ENCODE data around the gene AKNA. TPM values are rescaled to one million over a fixed set of nuclear protein-coding genes. Genes with fewer than 3 reads are reported as not detected.

AKNA gene
- total RNA-seq, 2 donors from 2014 or later = 23.8 to 32.4 TPM

DNA sequence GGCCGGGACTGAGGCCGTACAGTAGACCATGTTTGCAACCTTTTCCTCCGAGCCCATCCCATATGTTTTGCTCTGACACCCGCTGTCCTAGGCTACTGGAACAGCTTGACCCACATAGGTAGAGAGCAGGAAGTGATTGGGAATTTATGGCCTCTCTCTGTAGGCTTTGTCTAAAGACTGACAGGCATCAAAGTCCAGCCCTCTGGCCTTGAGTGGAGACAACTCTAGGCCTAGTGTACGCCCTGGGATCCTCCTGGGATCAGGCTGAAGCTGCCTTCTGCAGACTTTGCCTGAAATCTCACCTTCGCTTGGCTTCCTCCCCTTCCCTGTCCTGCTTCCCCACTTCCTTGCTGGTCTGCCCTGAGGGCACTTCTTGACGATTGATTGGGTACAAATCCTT is 13.6 kb upstream of the AKNA start:
- DNase-seq (ENCODE audit: low spot score) = no peak
- intact Hi-C loops (cut with DNase I) = loop anchor here (5.0 kb wide), 2 partner anchors 251 to 256 kb away; partner anchors contain the start of gene TEX53 (in 1 of the 2)

DNA sequence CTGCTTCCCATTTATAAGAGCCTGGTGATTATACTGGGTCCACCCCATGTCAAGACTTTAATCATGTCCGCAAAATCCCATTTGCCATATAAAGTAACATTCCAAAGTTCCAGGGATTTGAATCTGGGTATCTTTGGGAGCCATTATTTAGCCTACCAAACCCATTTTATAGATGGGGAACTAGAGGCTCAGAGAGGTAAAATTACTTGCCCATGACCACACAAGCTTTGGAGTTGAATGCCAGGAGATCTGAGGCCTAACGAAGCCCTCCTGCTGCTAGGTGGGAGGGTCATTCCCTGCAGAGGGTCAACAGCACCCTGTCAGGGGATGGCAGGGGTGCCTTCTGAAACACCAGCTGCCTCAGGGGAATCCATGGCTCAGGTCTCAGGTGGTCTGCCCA is 13.0 kb upstream of the AKNA start:
- DNase-seq (ENCODE audit: low spot score) = no peak
- intact Hi-C loops (cut with DNase I) = loop anchor here (5.0 kb wide), 2 partner anchors 252 to 257 kb away; partner anchors contain the start of gene TEX53 (in 1 of the 2)

DNA sequence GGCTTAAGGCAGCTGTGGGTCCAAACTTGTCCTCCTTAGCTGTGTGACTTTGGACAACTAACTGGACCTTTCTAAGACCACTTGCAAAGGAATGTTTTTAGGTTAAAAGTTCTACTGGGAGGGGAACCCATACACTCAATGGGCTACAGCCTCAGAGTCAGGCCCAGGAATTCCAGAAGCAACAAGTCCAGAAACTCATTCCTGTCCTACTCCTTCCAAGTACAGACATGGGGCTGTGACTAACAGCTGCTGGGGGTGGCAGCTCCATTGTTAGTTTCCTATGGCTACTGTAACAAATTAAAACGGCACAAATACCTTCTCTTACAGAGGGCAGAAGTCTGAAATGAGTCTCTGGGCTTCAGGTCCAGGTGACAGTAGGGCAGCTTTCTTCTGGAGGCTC is 12.4 kb upstream of the AKNA start:
- intact Hi-C loops (cut with DNase I) = loop anchor here (5.0 kb wide), 2 partner anchors 252 to 257 kb away; partner anchors contain the start of gene TEX53 (in 1 of the 2)

DNA sequence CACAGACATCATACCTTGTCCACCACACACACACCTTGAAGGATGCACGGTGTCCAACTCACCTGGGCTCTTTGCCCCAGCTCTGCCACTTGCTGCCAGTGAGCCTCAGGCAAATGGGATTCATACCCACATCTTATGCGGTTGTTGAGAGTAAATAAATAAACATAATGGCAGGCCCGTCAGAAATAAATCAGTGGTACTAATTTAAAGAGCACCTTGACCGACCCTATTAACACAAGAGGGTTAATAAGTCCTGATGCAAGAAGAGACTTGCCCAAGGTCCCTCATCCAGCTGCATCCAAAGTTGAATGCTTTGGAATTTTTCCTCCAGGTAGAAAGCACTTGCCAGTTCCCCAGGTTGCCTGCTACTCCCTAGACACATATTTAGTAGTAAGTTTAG is 11.6 kb upstream of the AKNA start:
- intact Hi-C loops (cut with DNase I) = no loop called here
- no peak for DNase-seq (ENCODE audit: low spot score)

More for the DNA sequence above, 12.4 kb upstream of the AKNA start:
- no peak for DNase-seq (ENCODE audit: low spot score)

DNA sequence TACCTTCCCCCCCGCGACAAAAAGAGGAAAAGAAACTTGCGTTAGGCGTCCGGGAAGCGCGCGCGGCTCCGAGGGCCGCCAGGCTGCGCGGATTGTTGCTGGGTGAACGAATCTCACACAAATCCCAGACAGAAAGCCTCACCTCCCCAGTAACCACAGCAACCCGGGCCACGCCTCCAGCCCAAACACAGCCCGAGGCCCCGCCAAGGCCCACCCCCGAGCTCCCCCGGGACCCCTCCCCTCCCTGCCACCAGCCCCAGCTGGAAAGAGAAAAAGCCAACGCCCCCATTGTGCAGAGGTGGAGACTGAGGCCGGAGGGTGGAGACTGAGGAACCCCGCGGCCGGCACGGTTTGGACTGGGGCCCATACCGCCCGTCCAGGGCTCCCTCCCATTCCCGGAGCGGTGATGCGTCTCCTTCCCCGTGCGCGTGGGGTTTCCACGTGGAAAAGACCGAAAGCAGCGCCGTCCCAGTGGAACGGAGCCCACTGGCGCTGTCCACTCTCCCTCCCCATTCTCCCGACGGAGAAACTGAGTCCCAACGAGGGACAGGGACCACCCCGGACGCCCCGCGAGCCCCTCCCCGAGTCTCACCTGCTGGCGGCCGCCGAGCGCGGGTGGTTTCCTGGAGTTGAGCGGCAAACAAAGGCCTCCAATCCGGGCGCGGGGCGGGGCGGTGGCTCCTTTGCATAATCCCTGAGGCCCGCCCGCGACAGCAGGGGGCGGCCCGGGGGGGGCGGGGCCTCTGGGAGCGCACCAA is 10.2 kb upstream of the AKNA start:
- intact Hi-C loops (cut with DNase I) = no loop called here

DNA sequence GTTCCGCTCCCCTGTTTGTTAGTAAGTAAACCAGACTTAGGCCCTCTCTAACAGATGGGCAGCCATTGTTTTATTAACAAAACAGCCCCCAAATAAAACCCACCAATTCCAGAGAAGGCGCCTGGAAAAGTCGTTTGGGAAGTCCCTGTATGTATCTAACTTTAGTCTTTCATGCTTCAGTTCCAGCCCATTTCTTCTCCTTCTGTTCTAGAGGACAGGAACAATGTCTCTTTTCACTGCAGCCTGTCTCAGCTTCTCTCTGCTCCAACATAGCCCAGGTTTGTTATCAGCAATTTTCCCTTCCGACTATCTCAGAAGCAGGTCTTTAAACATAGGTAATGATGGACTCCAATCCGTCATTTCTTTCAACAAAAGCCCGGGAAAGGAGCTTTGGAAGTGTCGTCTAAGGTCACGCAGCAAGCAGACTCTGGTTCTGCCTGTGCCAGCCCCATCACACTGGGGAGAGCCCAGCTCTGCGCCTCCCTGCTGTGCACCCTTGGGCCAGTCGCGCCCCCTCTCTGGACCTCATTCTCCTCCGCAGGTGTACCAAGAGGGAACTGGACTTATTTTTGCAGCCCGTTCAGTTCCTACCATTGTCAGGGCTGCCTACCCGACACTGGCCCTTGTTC is 9.6 kb upstream of the AKNA start:
- DNase-seq (ENCODE audit: low spot score) = no peak
- intact Hi-C loops (cut with DNase I) = no loop called here

More for the DNA sequence above, 10.2 kb upstream of the AKNA start:
- DNase-seq (ENCODE audit: low spot score) = peak; percentile 99

DNA sequence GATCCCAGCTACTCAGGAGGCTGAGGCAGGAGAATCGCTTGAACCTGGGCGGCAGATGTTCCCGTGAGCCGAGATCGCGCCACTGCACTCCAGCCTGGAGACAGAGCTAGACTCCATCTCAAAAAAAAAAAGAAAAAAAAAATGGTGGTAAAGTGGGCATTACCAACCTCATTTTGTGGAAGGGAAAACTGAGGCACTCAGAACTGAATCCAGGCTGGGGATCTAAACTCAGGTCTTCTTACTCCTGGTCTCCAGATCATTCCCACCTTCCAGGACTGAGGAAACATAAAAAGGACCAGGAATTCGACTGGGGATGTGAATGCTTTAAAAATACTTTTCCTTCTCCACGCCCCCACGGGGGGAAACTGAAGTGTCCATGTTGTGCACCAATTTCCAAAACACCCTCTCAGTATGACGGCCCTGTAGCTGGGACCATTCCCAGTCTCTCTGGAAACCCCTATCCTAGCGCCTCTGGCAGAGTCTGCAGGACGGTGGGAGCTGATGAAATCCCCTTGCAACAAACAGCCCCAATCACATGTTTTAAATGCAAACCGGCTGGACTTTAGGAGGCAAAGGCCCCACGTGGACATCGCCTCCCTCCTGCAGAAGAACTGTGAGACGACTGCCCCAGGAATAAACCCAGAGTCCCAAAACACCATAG is 8.9 kb upstream of the AKNA start:
- no peak for DNase-seq (ENCODE audit: low spot score)
- intact Hi-C loops (cut with DNase I) = no loop called here

DNA sequence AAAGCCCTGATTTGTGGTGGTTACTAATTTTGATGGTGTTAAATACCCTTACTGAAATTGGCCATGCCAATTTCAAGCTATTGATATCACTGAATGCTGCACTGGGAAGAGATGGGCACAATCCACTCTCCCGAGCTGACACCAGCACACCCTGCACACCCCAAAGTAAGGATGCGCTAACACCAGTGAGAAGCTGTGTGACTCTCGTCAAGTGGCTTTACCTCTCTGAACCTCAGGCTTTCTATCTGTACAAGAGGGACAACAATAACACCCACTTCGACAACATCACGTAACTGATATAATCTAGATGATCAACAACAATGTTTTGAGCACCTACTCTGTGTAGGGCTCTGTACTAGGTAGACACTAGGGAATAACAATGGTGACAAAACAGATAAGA is 8.0 kb upstream of the AKNA start:
- intact Hi-C loops (cut with DNase I) = no loop called here
- DNase-seq (ENCODE audit: low spot score) = no peak

DNA sequence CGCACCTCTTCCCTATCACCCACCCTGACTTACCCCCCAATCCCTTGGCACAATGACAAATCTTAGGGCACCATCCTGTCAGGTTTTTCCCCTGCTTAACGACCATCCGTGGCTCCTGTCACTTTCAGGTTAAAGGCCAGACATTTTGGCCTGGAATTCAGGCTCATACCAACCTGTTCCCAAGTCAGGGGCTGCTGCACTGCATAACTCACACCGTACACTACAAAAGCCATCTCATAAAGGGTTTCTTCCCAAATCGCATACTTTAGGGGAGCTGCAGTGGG is 7.5 kb upstream of the AKNA start:
- intact Hi-C loops (cut with DNase I) = no loop called here
- DNase-seq (ENCODE audit: low spot score) = no peak

DNA sequence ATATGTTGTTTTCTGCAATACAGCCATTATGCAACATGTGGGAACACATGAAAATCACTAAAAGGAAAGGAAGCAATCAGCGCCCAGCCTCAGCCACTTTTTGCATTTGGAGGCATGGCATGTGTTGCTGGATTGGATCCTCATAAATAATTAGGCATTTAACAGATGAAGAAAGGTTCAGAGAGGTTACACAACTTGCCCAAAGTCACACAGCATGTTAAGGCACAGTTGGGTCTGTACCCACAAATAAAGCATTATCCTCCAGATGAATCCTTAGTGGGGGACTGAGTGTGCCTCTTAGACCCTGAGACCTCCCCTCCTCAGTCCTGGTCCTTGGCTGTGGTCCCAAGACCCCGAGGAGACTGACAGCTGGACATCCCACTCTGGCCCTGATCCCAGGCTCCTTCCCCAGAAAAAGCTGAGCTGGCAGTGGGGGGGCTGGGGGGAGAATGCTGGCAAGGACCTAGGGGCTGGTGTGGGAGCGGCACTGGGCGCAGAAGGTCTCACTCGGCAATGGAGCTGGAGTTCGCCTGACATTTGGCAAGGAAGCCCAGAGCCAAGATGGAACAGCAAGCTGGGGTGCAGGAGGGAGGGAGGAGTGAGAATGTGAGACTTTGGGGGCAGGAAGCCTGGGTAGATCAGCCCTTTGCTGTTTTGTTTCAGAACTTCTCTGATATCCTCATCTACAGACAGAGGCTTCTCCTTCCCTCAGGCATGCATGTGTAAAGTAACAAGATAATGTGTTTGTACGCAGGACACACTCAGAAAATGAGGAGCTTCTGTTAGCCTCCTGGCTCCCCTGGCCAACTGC is 6.9 kb upstream of the AKNA start:
- intact Hi-C loops (cut with DNase I) = no loop called here
- DNase-seq (ENCODE audit: low spot score) = no peak

DNA sequence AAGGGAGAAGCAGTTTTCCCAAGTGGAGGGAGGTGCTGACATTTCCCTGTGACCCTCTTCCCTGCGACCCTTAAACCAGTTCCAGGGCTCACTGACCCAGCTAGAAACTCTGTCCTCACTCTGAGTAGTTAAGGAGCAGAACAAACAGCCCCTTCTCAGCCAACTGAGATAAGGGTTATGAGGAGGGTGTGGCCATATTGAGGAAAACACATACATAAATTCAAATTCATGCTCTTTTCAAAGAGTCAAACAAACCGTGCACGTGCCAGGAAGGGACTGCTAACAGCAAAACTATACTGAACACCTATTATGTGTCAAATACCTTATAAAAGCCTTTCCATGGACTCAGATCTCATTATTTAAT is 4.9 kb upstream of the AKNA start:
- intact Hi-C loops (cut with DNase I) = no loop called here
- DNase-seq (ENCODE audit: low spot score) = no peak

DNA sequence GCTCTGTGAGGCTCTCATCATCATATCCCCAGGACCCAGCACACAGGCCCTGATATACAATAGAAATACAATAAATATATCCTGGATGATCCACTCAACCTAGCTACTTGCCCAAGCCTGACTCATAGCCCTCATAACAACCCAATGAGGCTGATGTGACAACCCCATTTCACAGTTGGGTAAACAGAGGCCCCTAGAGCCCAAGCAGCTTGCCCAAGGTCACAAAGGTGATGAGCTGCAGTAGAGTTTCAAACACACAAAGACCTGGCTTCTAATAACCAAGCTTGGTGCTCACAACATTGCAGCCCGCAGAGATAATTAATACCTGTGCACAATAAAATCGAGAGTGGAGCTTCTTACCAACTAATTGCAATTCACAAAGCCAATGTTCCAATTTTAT is 3.2 kb upstream of the AKNA start:
- no peak for DNase-seq (ENCODE audit: low spot score)
- intact Hi-C loops (cut with DNase I) = no loop called here

DNA sequence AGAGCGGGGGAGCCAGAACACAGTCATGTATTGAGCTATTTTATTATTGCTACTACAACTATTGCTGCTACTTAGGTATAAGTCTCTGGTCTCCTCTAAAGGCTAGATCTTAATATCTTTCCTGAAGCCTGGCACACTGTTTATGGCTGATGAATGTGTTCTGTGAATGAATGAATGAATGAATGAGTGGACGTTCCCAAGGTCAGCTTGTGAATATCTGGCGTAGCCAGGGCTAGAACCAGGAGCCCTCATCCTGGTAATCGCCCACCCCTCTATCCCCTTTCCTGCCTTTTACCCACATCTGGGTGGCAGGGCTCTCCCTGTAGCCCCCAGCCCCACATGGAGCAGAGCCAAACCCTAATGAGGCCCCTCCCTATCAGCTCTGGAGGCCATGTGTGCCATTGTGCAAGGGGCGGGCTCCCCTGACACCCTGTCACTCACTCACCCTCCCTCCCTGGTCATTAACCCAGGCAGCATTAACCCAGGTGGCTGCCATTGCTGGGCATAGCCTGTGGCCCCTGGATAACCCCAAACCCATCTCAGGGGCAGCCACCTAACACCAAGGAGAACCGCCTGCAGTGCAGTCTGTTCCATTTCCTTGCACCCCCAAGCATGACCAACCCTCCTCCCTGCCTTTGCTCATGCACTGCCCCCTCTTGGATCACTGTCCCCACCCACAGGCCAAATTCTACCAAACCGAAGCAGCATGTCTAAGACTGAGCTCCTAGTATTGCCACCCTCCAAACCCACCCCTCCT is 2.0 kb upstream of the AKNA start:
- intact Hi-C loops (cut with DNase I) = no loop called here
- no peak for DNase-seq (ENCODE audit: low spot score)

DNA sequence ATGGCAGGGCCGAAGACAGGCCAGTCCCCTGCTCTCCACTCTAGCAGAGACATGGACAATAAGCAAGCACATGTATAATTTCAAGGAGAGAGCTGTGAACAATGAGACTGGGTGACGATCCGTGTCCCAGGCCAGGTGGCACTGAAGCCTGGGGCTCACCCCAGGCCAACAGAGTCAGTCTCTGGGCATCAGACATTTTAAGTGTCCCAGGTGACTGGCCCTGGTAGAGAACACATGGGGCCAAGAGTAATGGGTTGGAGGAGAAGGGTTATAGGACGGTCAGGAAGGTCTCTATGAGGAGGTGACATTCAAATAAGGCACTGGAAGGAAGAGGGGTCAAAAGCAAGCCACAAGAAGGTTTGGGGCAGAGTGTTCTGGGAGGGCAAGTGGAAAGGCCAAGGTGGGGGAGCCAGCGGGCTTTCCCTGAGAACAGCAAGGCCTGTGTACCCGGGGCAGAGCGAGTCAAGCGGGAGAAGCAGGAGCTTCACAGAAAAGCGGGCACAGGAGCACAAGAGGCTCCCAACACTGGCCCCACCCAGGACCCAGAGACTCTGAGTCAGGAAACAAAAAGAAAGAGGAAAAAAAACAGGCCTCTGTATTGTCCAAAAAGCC is 1.1 kb upstream of the AKNA start:
- no peak for DNase-seq (ENCODE audit: low spot score)
- intact Hi-C loops (cut with DNase I) = no loop called here

DNA sequence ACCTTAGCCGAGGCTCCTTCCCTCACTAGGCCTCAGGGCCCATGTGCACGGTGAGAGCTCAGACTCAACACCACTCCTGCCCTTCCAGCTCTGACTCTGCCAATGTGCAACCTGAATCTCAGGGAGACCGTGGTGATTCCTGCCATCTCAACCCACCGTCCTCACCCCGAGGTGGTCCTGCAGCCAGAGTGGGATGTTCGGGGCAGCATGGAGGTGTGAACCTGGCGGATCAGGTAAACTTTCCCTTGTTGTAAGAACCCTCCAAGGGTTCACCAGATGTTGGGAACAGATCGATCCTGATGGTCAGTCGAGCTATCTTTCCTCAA is 538 bp upstream of the AKNA start:
- DNase-seq (ENCODE audit: low spot score) = no peak
- intact Hi-C loops (cut with DNase I) = no loop called here

DNA sequence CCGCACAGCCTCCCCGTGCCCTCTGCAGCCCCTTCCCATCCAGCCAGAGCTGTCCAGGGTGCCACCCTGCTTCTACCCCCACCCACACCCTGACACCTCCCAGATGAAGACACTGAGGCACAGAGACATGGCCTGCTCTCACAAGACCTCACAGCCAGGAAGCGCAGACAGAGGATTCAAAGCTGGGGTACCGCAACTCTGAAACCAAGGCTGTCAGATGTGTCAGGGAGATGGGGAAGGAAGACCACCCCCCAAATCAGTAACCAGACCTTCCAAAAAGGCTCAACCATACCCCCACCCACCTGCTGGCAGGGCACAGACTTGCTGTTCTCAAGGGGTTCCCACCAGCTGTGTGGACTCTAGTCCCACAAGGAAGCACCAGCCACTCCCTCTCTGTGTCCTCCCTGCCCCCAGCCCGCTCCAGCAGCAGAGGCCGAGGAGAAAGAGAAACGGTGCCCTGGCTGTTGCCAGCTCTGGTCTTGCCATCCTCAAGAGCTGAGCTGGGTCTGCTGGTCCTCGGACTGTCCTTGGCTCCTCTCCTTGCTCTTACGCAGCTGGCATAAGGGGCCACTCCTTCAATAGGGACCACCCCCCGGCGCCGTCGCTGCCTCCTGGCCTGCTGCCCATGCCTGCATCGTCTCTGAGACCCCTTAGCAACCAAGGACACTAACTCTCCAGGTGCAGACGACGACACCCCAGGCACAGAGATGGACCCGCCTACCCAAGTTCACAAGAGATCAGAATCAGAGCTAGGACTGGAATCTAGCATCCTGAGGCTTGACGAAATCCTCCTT is 699 bp downstream of the AKNA start:
- intact Hi-C loops (cut with DNase I) = no loop called here
- peak; percentile 88 for DNase-seq (ENCODE audit: low spot score)

DNA sequence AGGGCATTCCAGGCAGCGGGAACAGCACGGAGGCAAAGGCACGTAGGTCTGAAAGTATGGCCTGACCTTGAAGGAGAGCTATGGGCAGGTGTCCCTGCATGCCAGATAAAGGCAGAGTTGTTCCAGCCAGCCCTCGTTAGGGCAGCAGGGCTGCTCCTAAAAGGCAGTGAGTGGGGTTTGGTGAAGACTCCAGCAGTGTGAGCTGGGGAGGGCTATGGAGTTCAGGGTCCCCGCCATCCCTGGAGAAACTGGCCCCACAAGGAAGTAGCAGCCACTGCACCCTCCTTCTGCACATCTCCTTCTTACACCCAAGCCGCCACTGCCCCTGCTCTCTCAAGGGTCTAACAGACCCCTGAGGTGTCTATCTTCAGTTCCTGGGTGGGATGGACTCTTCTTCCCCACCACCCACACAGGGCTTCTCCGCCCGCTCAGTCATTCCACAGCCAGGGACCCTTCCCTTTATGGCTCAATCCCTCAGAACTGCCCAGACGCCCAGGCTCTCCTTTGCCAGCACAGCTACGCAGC is 1.4 kb downstream of the AKNA start:
- intact Hi-C loops (cut with DNase I) = no loop called here
- peak; percentile 69 for DNase-seq (ENCODE audit: low spot score)
